ENCODE measurements around the gene FOXP1. TPM values are rescaled to one million over a fixed set of nuclear protein-coding genes. Genes with fewer than 3 reads are reported as not detected.

Gene FOXP1
- total and polyA plus RNA-seq, 2 of the 8 experiments (the other 6 are each of a cell fraction or from before 2014, with no cell fraction given): 13.9 to 25.4 TPM

- no peak for TF ChIP-seq CHD7 (IDR thresholded peaks at IDR 0.05; ENCODE audit: insufficient replicate concordance, low read length)
- TF ChIP-seq CTBP2 (IDR thresholded peaks at IDR 0.05; ENCODE audit: borderline replicate concordance, insufficient read depth, insufficient read length, low read length): no peak
- TF ChIP-seq MAX (IDR thresholded peaks at IDR 0.05): no peak
- no peak for TF ChIP-seq RNF2 (IDR thresholded peaks at IDR 0.05; ENCODE audit: borderline replicate concordance, low read depth, low read length, missing control alignments, poor library complexity, severe bottlenecking)
- TF ChIP-seq ZNF274 (IDR thresholded peaks at IDR 0.05; ENCODE audit: borderline replicate concordance, extremely low read depth, low read length): no peak
- no peak for TF ChIP-seq HDAC2 (IDR thresholded peaks at IDR 0.05; ENCODE audit: borderline replicate concordance in 1 of 2, low read depth in 2 of 2, low read length in 2 of 2)
- no peak for TF ChIP-seq CBX8 (IDR thresholded peaks at IDR 0.05; ENCODE audit: borderline replicate concordance, low read depth, low read length)
- TF ChIP-seq SIX5 (IDR thresholded peaks at IDR 0.05; ENCODE audit: low read depth, low read length): no peak
Measured at GRCh38 chr3:71586810-71587242, 3.3 kb upstream of the FOXP1 start (continued).

Measured in H1 (cell line).